ENCODE results near the gene ETFDH.

Gene ETFDH

DNA sequence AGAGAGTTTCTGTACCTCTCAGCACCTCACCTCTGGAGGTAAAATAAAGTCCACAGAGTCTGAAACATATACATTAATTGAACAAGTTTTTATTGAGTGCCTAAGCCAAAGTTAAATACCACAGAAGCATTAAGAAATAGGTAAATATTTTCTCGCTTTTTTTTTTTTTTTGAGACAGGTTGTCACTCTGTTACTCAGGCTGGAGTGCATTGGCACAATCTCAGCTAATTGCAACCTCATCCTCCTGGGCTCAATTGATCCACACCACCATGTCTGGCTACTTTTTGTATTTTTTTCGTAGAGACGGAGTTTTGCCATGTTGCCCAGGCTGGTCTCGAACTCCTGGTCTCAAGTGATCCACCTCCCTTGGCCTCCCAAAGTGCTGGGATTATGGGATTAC lies 86.6 kb downstream of the ETFDH start:
- TF ChIP-seq, protein P1, sequence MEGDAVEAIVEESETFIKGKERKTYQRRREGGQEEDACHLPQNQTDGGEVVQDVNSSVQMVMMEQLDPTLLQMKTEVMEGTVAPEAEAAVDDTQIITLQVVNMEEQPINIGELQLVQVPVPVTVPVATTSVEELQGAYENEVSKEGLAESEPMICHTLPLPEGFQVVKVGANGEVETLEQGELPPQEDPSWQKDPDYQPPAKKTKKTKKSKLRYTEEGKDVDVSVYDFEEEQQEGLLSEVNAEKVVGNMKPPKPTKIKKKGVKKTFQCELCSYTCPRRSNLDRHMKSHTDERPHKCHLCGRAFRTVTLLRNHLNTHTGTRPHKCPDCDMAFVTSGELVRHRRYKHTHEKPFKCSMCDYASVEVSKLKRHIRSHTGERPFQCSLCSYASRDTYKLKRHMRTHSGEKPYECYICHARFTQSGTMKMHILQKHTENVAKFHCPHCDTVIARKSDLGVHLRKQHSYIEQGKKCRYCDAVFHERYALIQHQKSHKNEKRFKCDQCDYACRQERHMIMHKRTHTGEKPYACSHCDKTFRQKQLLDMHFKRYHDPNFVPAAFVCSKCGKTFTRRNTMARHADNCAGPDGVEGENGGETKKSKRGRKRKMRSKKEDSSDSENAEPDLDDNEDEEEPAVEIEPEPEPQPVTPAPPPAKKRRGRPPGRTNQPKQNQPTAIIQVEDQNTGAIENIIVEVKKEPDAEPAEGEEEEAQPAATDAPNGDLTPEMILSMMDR (IDR thresholded peaks at IDR 0.05; ENCODE audit: extremely low read depth, insufficient read depth, missing control alignments) = no peak
- no peak for DNase-seq (ENCODE audit: low spot score)
- in situ Hi-C loops (cut with MboI; ENCODE audit: low pct_unique_long_range_greater_than_20kb, low sequenced_read_pairs, unreplicated experiment) = no loop called here

Measured in GM13977 (cell line).